D721Med (cell line): ENCODE results near the gene RNF25.

ENCODE experiments used
- DNase-seq: peaks from one replicate; pipeline ENCODE4 v3.0.0; 2011; ENCODE audit warnings: low spot score; ENCODE audit not compliant: insufficient read length
- FAIRE-seq: peaks from 2 replicates; lab custom pipeline; 2011; peaks lifted over from hg19 to GRCh38; lab: Jason Lieb, UNC
- CTCF ChIP-seq: IDR thresholded peaks from 2 replicates; pipeline ENCODE4 v1.5.1; 2012; ENCODE audit warnings: mild to moderate bottlenecking, control low read depth; ENCODE audit not compliant: insufficient read depth; ENCODE audit errors: missing control alignments

The RNF25 gene

GRCh38 chr2:218716070-218716469, 44.3 kb upstream of the RNF25 start:
- no peak for FAIRE-seq
- DNase-seq: no peak
- TF ChIP-seq CTCF: no peak

- FAIRE-seq (no peak), DNase-seq (no peak)
- TF ChIP-seq CTCF: no peak
Observed at GRCh38 chr2:218713922-218714321, 42.1 kb upstream of the RNF25 start.

- no peak for TF ChIP-seq CTCF
- DNase-seq (no peak), FAIRE-seq (no peak)
Observed at GRCh38 chr2:218711550-218711929, 39.7 kb upstream of the RNF25 start.

- peak; percentile 74 for TF ChIP-seq CTCF
- no peak for FAIRE-seq
- DNase-seq: peak; percentile 97
Observed at GRCh38 chr2:218710687-218711549, 39.1 kb upstream of the RNF25 start, which contains the start of gene TTLL4. TSS of gene TTLL4 (plus strand) at chr2:218710835. CDS start at chr2:218737677, 26,842 bp downstream.

GRCh38 chr2:218710334-218710686, 38.5 kb upstream of the RNF25 start:
- no peak for DNase-seq
- no peak for TF ChIP-seq CTCF
- no peak for FAIRE-seq

- DNase-seq: no peak
- no peak for TF ChIP-seq CTCF
- no peak for FAIRE-seq
Observed at GRCh38 chr2:218709908-218710307, 38.1 kb upstream of the RNF25 start.

GRCh38 chr2:218708086-218708485, 36.3 kb upstream of the RNF25 start:
- DNase-seq (no peak), FAIRE-seq (no peak)
- no peak for TF ChIP-seq CTCF
